NCI-H2107 (cell line): ENCODE measurements around the gene CREB5.

ENCODE experiments used
- DNase-seq: peaks from one replicate; lab custom pipeline; 2025; lab: John Stamatoyannopoulos, UW

The CREB5 gene

GRCh38 chr7:28479507-28479947 lies 67.2 kb downstream of the CREB5 start:
- no peak for DNase-seq

GRCh38 chr7:28480595-28480994 lies 68.3 kb downstream of the CREB5 start:
- DNase-seq, result no peak

DNA sequence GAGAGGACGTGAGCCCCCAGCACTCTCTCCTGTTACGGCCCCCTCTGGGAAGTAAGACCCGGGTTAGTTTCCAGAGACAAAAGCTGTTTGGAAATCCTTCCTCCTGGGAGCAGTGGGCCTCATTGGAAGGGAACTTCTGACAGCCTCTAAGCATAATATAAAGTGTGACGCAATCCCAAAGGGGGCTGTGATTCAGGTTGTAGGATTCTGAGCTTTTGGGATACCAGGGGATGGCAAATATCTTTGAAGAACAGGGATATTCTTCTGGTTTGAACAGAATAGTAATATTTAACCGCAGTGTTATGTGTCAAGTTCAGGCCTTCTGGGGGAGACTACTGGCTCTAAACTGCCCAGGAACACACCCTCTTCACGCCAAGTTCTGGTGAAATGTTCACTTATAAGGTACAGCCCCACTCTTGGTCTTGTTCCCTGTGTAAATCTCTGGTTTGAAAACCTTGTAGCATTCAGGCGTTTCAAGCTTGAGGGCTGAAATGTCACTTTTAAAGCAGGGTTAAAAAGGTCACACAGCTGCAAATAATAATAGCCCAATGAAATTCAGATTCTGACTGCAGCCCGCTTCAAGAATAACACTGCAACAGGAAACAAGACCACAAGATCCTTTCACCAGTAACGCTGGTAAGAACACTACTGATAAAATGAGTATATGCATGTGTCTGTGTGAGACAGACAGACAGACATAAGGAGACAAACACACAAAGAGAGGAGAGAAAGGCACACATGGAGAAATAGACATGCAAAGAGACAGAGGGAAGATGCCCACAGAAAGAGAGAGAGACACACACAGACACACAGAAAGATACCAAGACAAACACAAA lies 69.0 kb downstream of the CREB5 start:
- DNase-seq, result no peak

GRCh38 chr7:28483112-28483511 lies 70.8 kb downstream of the CREB5 start:
- DNase-seq, result no peak

DNA sequence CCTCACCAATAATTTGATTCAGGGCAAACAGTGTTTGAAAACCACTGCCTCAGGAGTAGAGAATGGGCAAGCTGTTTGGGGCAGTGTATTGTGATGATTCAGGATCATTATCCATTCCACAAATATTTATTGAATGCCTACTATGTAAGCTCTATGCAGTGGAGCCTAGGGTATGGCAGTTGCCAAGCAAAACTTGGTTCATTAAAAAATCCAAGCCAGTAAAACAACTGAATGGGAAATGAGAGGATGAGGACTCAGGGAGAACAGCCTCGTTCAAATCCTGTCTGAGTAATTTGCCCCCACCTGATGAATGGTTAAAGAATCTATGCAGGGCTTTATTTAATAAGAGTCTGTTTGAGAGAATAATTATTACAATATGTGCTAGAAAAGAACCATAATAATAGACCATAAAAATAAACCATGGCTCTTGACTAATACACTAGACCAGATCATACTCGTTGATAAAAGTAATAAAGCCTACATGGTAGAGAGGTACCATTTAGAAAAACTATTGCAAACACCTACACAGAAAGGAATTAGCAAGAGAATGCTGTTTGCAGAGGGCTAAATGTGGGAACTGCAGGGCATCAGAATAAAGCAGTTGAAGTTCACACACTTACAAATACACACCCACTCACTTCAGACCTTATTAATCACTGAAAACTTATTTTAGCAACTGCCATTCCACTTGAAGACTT lies 71.7 kb downstream of the CREB5 start:
- no peak for DNase-seq

- DNase-seq, result no peak
Observed at GRCh38 chr7:28484606-28484935, 72.3 kb downstream of the CREB5 start.

DNA sequence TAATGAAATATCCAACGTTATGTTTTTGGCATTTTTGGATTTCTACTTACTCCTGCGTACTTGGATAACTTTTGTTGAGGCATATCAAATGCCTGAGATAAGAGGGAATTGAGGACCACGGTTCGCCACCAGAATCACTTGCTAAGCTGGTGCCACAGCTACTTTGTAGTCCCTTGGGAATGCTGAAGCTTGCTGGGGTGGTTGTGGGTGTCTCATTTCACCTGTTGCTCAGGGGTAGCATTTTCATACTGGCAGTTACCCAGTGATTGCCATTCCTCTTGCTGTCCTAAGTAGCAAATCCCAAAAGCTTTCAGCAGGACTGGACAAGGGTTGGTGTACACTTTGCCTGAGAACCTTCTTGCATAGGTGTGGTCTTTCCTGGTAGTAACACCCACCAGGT lies 75.2 kb downstream of the CREB5 start:
- DNase-seq, result peak; percentile 59

- no peak for DNase-seq
Observed at GRCh38 chr7:28488061-28488791, 75.9 kb downstream of the CREB5 start.

- no peak for DNase-seq
Observed at GRCh38 chr7:28490831-28491230, 78.5 kb downstream of the CREB5 start.

DNA sequence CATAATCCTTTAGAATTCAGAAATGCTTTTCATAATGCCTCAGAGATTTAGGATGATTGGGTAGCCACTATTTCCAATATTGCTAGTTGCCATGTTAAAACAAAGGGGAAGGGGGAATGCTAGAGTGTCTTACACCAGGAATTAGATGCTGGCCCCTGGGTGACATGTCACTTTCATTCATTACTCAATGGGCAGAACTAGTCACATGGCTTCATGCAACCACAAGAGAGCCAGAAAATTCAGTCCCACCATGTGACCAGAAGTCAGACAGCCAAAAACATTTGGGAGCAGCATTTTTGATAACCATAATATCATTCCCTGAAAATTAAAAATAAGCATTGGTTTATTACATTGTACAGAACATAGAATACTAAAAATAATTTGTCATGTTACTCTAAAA lies 81.2 kb downstream of the CREB5 start:
- no peak for DNase-seq

- DNase-seq, result no peak
Observed at GRCh38 chr7:28497009-28497408, 84.7 kb downstream of the CREB5 start.

- no peak for DNase-seq
Observed at GRCh38 chr7:28498636-28499035, 86.3 kb downstream of the CREB5 start.

DNA sequence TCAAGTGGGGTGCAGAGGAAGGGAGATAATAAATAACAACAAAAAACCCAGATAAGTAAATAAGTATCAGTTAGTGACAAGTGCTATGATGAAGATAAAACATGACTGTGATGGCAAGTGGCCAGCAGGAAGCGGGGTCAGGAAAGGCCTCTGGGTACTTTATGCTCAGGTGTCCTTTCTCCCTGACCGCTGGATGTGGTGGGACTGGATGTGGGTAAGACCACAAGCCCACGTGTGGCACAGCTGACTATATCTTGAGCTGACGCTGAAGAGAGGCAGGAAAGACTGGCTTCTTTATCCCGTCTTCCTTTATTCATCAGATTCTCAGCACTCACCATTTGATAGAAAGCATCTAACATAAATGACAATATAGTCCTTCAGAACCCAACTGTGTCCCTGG lies 87.8 kb downstream of the CREB5 start:
- DNase-seq, result no peak

DNA sequence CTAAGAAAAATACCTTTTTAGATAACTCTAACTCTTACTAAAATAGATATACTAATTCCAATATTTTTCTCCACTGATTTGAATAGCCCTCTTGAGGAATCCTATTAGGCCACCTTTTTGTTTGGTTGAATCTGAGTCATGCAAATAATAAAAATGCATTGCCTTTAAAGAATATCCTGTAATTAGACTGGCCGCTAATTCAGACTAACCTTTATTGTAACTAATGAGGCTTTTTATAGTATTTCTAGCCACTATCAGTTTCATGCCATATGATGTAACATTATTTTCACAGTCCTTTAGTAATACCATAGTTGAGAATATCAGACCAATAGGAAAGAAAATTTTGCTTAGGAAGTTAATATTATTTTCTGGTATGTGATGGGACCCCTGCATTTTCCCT lies 90.1 kb downstream of the CREB5 start:
- DNase-seq, result no peak

DNA sequence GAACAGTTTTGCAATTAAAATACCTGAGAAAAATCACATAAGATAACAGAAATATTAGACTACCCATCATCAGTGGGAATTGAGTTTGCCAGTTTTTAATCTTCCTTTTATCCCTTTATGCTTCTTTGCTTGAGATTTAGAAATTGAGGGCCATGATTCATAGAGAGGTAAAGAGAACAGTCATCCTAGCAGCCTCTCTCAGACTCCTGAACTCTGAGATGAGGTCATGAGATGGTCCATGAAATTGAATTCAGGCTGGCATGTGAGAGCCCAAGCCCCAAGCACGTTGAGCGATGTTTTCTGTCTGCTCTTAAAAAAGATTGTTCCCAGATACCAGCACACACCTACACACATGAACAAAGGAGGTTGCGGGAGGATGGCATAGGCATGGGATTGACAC lies 91.1 kb downstream of the CREB5 start:
- no peak for DNase-seq

GRCh38 chr7:28505014-28505413 lies 92.7 kb downstream of the CREB5 start:
- DNase-seq, result no peak

DNA sequence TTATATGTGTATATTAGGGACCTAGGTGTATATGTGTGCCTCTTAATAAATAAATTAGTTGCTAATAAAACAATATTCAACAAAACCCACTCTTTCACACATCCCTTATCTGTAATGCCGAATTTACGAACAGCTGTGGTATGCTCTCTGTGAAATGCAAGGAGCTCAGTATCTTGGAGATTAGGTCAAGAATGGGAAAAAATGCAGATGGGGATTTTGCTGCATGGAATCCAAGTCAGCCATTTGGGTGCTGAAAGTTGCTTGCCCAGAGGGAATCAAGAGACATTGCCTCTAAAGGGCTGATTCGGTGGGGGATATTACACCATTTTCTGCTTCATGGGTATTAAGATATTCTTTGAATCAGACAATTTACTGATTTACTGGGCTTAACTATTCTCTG lies 93.5 kb downstream of the CREB5 start:
- no peak for DNase-seq

- no peak for DNase-seq
Observed at GRCh38 chr7:28507525-28508282, 95.4 kb downstream of the CREB5 start.

DNA sequence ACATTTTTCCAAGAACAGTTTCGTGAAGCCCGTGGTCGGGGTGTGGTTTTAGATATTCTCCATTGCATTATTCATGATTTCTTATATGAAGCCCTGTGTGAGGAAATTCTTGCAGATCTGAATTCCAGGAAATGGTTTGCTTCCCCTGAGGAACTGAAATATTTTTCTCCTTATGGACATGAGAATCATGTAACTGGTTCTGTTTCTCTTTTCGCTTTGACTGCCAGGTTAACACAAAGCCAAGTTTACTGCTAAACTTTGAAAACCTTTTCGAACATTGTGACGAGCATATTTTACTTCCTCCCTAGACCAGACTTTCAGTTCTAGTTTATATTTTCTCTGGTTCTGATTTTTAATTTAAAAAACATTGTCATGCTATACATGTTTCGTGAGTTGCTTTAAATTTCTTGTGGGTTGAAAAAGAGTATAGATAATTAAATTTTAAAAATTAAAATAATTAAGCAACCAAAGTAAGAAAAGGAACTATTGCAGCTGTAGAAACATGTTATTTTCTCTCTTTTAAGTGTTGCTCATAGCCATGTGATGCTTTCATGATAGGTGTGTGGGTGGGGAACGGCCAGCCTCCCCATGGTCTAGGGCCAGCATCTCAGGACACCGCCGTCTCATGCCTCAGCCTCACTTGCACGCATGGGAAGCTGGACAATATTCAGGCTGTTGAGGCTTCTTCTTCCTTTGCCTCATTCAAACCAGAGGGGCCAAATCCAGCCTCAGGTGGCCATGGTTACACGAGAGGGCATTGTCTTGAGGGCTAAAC lies 97.1 kb downstream of the CREB5 start:
- DNase-seq, result no peak

DNA sequence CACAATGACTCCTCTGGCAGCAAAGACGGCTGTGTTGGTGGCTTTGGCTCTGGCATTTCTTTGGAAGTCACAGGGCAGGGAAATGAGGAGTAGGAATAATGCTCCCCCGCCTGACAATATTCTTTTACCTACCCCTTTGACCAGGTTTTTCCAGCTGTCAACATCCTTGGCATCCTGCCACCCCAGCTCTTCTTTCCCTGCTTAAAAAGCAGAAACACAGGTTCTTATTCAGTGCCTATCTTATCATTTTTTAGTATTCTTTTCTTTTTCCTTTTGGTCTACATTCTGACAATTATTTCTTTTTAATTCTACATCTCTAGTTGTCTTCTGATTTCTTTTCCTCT lies 97.7 kb downstream of the CREB5 start:
- no peak for DNase-seq

DNA sequence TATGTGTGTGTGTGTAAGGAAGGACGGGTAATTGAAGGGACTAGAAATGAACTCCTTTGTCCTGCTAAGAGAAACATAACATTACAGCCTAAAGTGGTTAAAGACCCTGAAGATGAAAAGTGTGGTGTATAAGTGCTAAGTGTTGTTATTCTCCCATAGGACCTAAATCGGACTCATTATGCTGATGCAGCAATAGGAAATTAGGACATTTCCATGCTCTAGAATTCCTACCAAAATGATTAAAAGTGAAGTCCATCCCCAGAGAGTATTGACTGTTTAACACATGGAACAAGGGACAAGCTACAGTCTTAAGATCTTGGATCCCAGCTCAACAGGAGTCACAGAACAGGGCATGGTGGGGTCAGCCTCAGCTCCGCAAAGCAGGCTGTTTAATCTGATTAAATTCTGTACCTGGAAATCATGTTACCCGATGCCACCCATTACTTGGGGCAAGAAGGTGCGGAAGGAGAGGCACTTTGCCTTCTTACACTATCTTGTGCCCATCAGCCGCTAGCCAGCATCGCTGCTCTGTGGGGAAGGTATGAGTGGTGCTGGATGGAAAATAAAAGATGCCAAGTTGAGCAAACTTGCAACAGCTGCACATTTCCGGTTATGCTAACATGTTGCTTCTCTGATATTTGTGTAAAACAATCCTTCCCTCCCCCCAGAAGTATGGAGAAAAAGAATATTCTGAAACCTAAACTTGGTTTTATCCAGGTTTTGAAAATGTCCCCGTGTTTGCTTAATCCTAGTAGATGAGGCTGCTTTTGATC lies 100.5 kb downstream of the CREB5 start:
- no peak for DNase-seq
